SK-N-SH treated with all-trans-retinoic acid at 6 μM for 48 hours (cell line): ENCODE measurements around the gene TSPAN18.
A peak's percentile ranks its signal among the peaks of the same experiment; 100 is the strongest.

Source experiments
- ATAC-seq: fragments of 200-7000 bp; cut with Tn5 transposase; 3 replicates; pipeline ENCODE4 v1.9.1; 2020; ENCODE audit warnings: mild to moderate bottlenecking, moderate library complexity
- ARNTL ChIP-seq: fragments of 450-650 bp; formaldehyde crosslinking; IDR thresholded peaks from 2 replicates; pipeline ENCODE4 v1.5.0; 2020; ENCODE audit warnings: low read depth, mild to moderate bottlenecking, moderate library complexity, borderline replicate concordance
- BACH2 ChIP-seq: fragments of 250-450 bp; sonication (Bioruptor Pico); IDR thresholded peaks from 2 replicates; pipeline ENCODE4 v1.9.0; 2021; ENCODE audit warnings: mild to moderate bottlenecking, borderline replicate concordance
- CSDC2 ChIP-seq: fragments of 250-450 bp; sonication (Bioruptor Pico); IDR thresholded peaks from 2 replicates; pipeline ENCODE4 v1.5.0; 2020; ENCODE audit warnings: mild to moderate bottlenecking, moderate library complexity
- CSRNP3 ChIP-seq: fragments of 250-450 bp; sonication (Bioruptor Pico); IDR thresholded peaks from 2 replicates; pipeline ENCODE4 v1.5.1; 2021; ENCODE audit warnings: mild to moderate bottlenecking, moderate library complexity
- ESRRG ChIP-seq: fragments of 250-450 bp; sonication (Bioruptor Pico); IDR thresholded peaks from 2 replicates; pipeline ENCODE4 v1.6.1; 2021; ENCODE audit warnings: mild to moderate bottlenecking
- GLIS3 ChIP-seq: fragments of 250-450 bp; sonication (Bioruptor Pico); IDR thresholded peaks from 2 replicates; pipeline ENCODE4 v1.5.0; 2020; ENCODE audit warnings: mild to moderate bottlenecking, moderate library complexity
- ISL1 ChIP-seq: fragments of 250-450 bp; sonication (Bioruptor Pico); IDR thresholded peaks from 2 replicates; pipeline ENCODE4 v2.1.2; 2022; ENCODE audit warnings: mild to moderate bottlenecking, moderate library complexity
- OSR1 ChIP-seq: fragments of 250-450 bp; sonication (Bioruptor Pico); IDR thresholded peaks from 2 replicates; pipeline ENCODE4 v1.8.0; 2022; ENCODE audit warnings: moderate library complexity, mild to moderate bottlenecking, inconsistent platforms
- PATZ1 ChIP-seq: fragments of 250-450 bp; sonication (Bioruptor Pico); IDR thresholded peaks from 2 replicates; pipeline ENCODE4 v1.8.0; 2020; ENCODE audit warnings: mild to moderate bottlenecking, moderate library complexity, borderline replicate concordance
- POU6F1 ChIP-seq: fragments of 250-450 bp; sonication (Bioruptor Pico); IDR thresholded peaks from 2 replicates; pipeline ENCODE4 v1.8.0; 2021; ENCODE audit warnings: low read depth, mild to moderate bottlenecking, moderate library complexity, borderline replicate concordance
- PPARA ChIP-seq: fragments of 250-450 bp; sonication (Bioruptor Pico); IDR thresholded peaks from 2 replicates; pipeline ENCODE4 v1.5.0; 2020; ENCODE audit warnings: mild to moderate bottlenecking, borderline replicate concordance
- RARB ChIP-seq: fragments of 250-450 bp; sonication (Bioruptor Pico); IDR thresholded peaks from 2 replicates; pipeline ENCODE4 v1.8.0; 2021; ENCODE audit warnings: mild to moderate bottlenecking, moderate library complexity
- SNAI2 ChIP-seq: fragments of 250-450 bp; sonication (Bioruptor Pico); IDR thresholded peaks from 2 replicates; pipeline ENCODE4 v1.5.0; 2020; ENCODE audit warnings: mild to moderate bottlenecking, moderate library complexity
- TCF4 ChIP-seq: fragments of 250-450 bp; sonication (Bioruptor Pico); IDR thresholded peaks from 2 replicates; pipeline ENCODE4 v1.8.0; 2021; ENCODE audit warnings: mild to moderate bottlenecking, moderate library complexity, borderline replicate concordance
- TOX ChIP-seq: fragments of 250-450 bp; sonication (Bioruptor Pico); IDR thresholded peaks from 2 replicates; pipeline ENCODE4 v1.8.0; 2021; ENCODE audit warnings: mild to moderate bottlenecking, moderate library complexity, borderline replicate concordance
- TSHZ2 ChIP-seq: fragments of 250-450 bp; sonication (Bioruptor Pico); IDR thresholded peaks from 2 replicates; pipeline ENCODE4 v1.5.0; 2020; ENCODE audit warnings: mild to moderate bottlenecking, moderate library complexity
- ZC3H10 ChIP-seq: fragments of 250-450 bp; sonication (Bioruptor Pico); IDR thresholded peaks from 2 replicates; pipeline ENCODE4 v1.5.1; 2021; ENCODE audit warnings: mild to moderate bottlenecking, moderate library complexity
- ZFP3 ChIP-seq: fragments of 250-450 bp; sonication (Bioruptor Pico); IDR thresholded peaks from 2 replicates; pipeline ENCODE4 v1.5.0; 2020; ENCODE audit warnings: mild to moderate bottlenecking, moderate library complexity
- ZFP30 ChIP-seq: fragments of 450-650 bp; formaldehyde crosslinking; IDR thresholded peaks from 2 replicates; pipeline ENCODE4 v1.5.0; 2022; ENCODE audit warnings: mild to moderate bottlenecking, moderate library complexity
- ZNF565 ChIP-seq: fragments of 450-650 bp; formaldehyde crosslinking; conservative IDR thresholded peaks from 2 replicates; pipeline ENCODE4 v1.5.0; 2020; ENCODE audit warnings: low read depth, mild to moderate bottlenecking, moderate library complexity
- ZNF70 ChIP-seq: fragments of 450-650 bp; formaldehyde crosslinking; IDR thresholded peaks from 2 replicates; pipeline ENCODE4 v1.5.0; 2020; ENCODE audit warnings: mild to moderate bottlenecking, moderate library complexity
- ZNF8 ChIP-seq: fragments of 450-650 bp; formaldehyde crosslinking; IDR thresholded peaks from 2 replicates; pipeline ENCODE4 v1.5.0; 2020; ENCODE audit warnings: mild to moderate bottlenecking, moderate library complexity

The TSPAN18 gene

GRCh38 chr11:44949160-44950030, 222.6 kb downstream of the TSPAN18 start:
- TF ChIP-seq TOX (CRISPR knock-in tag), result no peak
- no peak for TF ChIP-seq ZC3H10 (CRISPR knock-in tag)
- no peak for TF ChIP-seq ZNF70 (CRISPR knock-in tag)
- no peak for TF ChIP-seq OSR1 (CRISPR knock-in tag)
- TF ChIP-seq CSDC2 (CRISPR knock-in tag), result no peak
- no peak for TF ChIP-seq PPARA
- TF ChIP-seq ZFP3 (CRISPR knock-in tag), result no peak
- no peak for TF ChIP-seq BACH2 (CRISPR knock-in tag)
- no peak for TF ChIP-seq POU6F1
- ATAC-seq, result peak; percentile 71

- no peak for TF ChIP-seq ZFP3 (CRISPR knock-in tag)
- TF ChIP-seq ZNF565, result no peak
- TF ChIP-seq CSDC2 (CRISPR knock-in tag), result no peak
- TF ChIP-seq ESRRG (CRISPR knock-in tag), result no peak
- TF ChIP-seq CSRNP3 (CRISPR knock-in tag), result no peak
- TF ChIP-seq TCF4, result no peak
- no peak for TF ChIP-seq ZNF70 (CRISPR knock-in tag)
- TF ChIP-seq ISL1 (CRISPR knock-in tag), result no peak
- TF ChIP-seq TOX (CRISPR knock-in tag), result no peak
- ATAC-seq, result peak; percentile 14
Measured at GRCh38 chr11:44950031-44950624, 223.4 kb downstream of the TSPAN18 start.

GRCh38 chr11:44950625-44951476, 224.1 kb downstream of the TSPAN18 start, which contains the start of gene TP53I11:
Gene TP53I11 (minus strand): TSS chr11:44950883. CDS start chr11:44938335, 12,548 bp downstream.
- ATAC-seq, result peak; percentile 81
- TF ChIP-seq RARB (CRISPR knock-in tag) (no peak), ZNF565 (no peak), TSHZ2 (CRISPR knock-in tag) (no peak), POU6F1 (no peak), ZFP3 (CRISPR knock-in tag) (no peak), ZNF70 (CRISPR knock-in tag) (no peak), GLIS3 (CRISPR knock-in tag) (no peak), CSDC2 (CRISPR knock-in tag) (no peak), ESRRG (CRISPR knock-in tag) (no peak), ARNTL (CRISPR knock-in tag) (no peak), ZNF8 (no peak), ZC3H10 (CRISPR knock-in tag) (no peak), PATZ1 (CRISPR knock-in tag) (no peak), SNAI2 (CRISPR knock-in tag) (no peak), ZFP30 (CRISPR knock-in tag) (no peak), BACH2 (CRISPR knock-in tag) (no peak), OSR1 (CRISPR knock-in tag) (no peak), ISL1 (CRISPR knock-in tag) (no peak)
- TF ChIP-seq, all 23 proteins: peak for 0
